HG02852 (cell line): ENCODE results near the gene ENTPD8.

Experiments used
- ATAC-seq: cut with Tn5 transposase; IDR thresholded peaks from one replicate; pipeline ENCODE4 v1.9.1; 2021; ENCODE audit warnings: mild to moderate bottlenecking, moderate library complexity; ENCODE audit not compliant: unreplicated experiment

Gene ENTPD8

GRCh38 chr9:137449081-137449844 is 8.1 kb upstream of the ENTPD8 start:
- no peak for ATAC-seq

GRCh38 chr9:137448602-137448962 is 7.4 kb upstream of the ENTPD8 start:
- no peak for ATAC-seq

GRCh38 chr9:137447722-137448601 is 6.8 kb upstream of the ENTPD8 start:
- ATAC-seq, result no peak

GRCh38 chr9:137446851-137447471 is 5.8 kb upstream of the ENTPD8 start:
- ATAC-seq, result no peak

- no peak for ATAC-seq
These were observed 4.8 kb upstream of the ENTPD8 start for GRCh38 chr9:137445930-137446431.

- no peak for ATAC-seq
These were observed 4.2 kb upstream of the ENTPD8 start for GRCh38 chr9:137445275-137445807.

- ATAC-seq, result no peak
These were observed 3.1 kb upstream of the ENTPD8 start for GRCh38 chr9:137444106-137444790.

- ATAC-seq, result no peak
These were observed 771 bp upstream of the ENTPD8 start for GRCh38 chr9:137441935-137442321.

- ATAC-seq, result no peak
These were observed 1.9 kb downstream of the ENTPD8 start for GRCh38 chr9:137439158-137439714.

GRCh38 chr9:137438591-137439157 is 2.5 kb downstream of the ENTPD8 start:
- no peak for ATAC-seq

- no peak for ATAC-seq
These were observed 3.2 kb downstream of the ENTPD8 start for GRCh38 chr9:137437691-137438590.

- ATAC-seq, result no peak
These were observed 4.2 kb downstream of the ENTPD8 start for GRCh38 chr9:137436761-137437600.

GRCh38 chr9:137435980-137436760 is 5.0 kb downstream of the ENTPD8 start:
- no peak for ATAC-seq

- no peak for ATAC-seq
These were observed 5.7 kb downstream of the ENTPD8 start for GRCh38 chr9:137435381-137435891.

- ATAC-seq, result no peak
These were observed 6.4 kb downstream of the ENTPD8 start for GRCh38 chr9:137434498-137435380.

GRCh38 chr9:137433916-137434431 is 7.2 kb downstream of the ENTPD8 start:
- ATAC-seq, result no peak
